OCI-LY3 (cell line): Measurements from ENCODE around the gene MC2R.

ENCODE experiments used
- H2AFZ ChIP-seq: fragments of 200-600, 300-600 bp; shearing (Covaris generic); 2 replicates; pipeline ENCODE4 v1.6.0; 2014; ENCODE audit warnings: antibody characterized with exemption, low read depth, low read length
- H3K27ac ChIP-seq: fragments of 200-600, 300-600 bp; sonication (generic); 2 replicates; pipeline ENCODE4 v1.5.1; 2014; ENCODE audit warnings: mild to moderate bottlenecking, low read length, moderate library complexity, mixed read lengths
- H3K27me3 ChIP-seq: fragments of 200-600, 300-600 bp; sonication (generic); 2 replicates; pipeline ENCODE4 v1.6.1; 2014; ENCODE audit warnings: low read depth, low read length, mixed read lengths
- H3K36me3 ChIP-seq: fragments of 200-600, 300-600 bp; sonication (generic); replicated peaks from 2 replicates; pipeline ENCODE3; 2014; ENCODE audit warnings: low read depth, low read length, mixed read lengths
- H3K4me1 ChIP-seq: fragments of 300-600, 200-600 bp; sonication (generic); 2 replicates; pipeline ENCODE4 v1.6.1; 2014; ENCODE audit warnings: low read length, mixed read lengths
- H3K4me2 ChIP-seq: fragments of 200-600, 300-600 bp; sonication (generic); 2 replicates; pipeline ENCODE4 v1.6.1; 2014; ENCODE audit warnings: low read length, mixed read lengths
- H3K4me3 ChIP-seq: fragments of 300-600, 200-600 bp; sonication (generic); 2 replicates; pipeline ENCODE4 v1.5.1; 2014; ENCODE audit warnings: antibody characterized with exemption, mild to moderate bottlenecking, low read length, moderate library complexity
- H3K79me2 ChIP-seq: fragments of 300-600, 200-600 bp; shearing (Covaris generic); 2 replicates; pipeline ENCODE4 v1.6.1; 2014; ENCODE audit warnings: mild to moderate bottlenecking, low read length, mixed read lengths
- H3K9ac ChIP-seq: fragments of 300-600, 200-600 bp; shearing (Covaris generic); 2 replicates; pipeline ENCODE4 v1.6.0; 2014; ENCODE audit warnings: mild to moderate bottlenecking, low read length, moderate library complexity
- H3K9me3 ChIP-seq: fragments of 200-600, 300-600 bp; shearing (Covaris generic); 2 replicates; pipeline ENCODE4 v1.6.1; 2014; ENCODE audit warnings: low read length, mixed read lengths; ENCODE audit not compliant: insufficient read depth
- H4K20me1 ChIP-seq: fragments of 200-600, 300-600 bp; sonication (generic); 2 replicates; pipeline ENCODE4 v1.6.1; 2016; ENCODE audit warnings: low read length, mixed read lengths; ENCODE audit not compliant: insufficient read depth
- EZH2phosphoT487 ChIP-seq: fragments of 200-600 bp; shearing (Covaris generic); IDR thresholded peaks from 2 replicates; pipeline ENCODE4 v1.6.1; 2018; ENCODE audit warnings: antibody characterized with exemption, mixed run types, low read depth
- TF ChIP-seq, protein P1 (sequence below): fragments of 200-600, 300-600 bp; sonication (generic); IDR thresholded peaks from 2 replicates; pipeline ENCODE4 v1.5.1; 2014; ENCODE audit warnings: antibody characterized with exemption, low read length, low read depth

MC2R gene

DNA sequence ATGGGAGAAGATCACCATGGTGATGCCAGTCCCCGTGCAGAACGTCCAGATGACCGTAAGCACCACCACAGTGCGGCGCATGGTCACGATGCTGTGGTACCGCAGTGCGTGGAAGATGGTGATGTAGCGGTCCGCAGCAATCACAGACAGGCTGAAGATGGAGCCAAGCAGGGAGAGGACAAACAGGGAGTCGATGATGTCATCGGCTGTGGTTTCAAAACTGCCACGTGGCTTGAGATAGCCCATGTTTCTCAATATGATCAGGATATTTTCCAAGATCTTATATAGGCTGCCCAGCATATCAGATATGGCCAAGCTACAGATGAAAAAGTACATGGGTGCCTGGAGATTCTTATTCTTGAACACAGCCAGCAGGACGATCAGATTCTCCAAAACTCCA is 30.3 kb downstream of the MC2R start:
- H3K4me2 ChIP-seq = no peak overlapping the region
- H3K4me3 ChIP-seq = no peak overlapping the region
- H3K36me3 ChIP-seq = no peaks in the 10 kb centered on the region
- peaks cover 15% of the 10 kb centered on the region for H3K4me1 ChIP-seq
- TF ChIP-seq EZH2phosphoT487 = no peak
- TF ChIP-seq, protein P1, sequence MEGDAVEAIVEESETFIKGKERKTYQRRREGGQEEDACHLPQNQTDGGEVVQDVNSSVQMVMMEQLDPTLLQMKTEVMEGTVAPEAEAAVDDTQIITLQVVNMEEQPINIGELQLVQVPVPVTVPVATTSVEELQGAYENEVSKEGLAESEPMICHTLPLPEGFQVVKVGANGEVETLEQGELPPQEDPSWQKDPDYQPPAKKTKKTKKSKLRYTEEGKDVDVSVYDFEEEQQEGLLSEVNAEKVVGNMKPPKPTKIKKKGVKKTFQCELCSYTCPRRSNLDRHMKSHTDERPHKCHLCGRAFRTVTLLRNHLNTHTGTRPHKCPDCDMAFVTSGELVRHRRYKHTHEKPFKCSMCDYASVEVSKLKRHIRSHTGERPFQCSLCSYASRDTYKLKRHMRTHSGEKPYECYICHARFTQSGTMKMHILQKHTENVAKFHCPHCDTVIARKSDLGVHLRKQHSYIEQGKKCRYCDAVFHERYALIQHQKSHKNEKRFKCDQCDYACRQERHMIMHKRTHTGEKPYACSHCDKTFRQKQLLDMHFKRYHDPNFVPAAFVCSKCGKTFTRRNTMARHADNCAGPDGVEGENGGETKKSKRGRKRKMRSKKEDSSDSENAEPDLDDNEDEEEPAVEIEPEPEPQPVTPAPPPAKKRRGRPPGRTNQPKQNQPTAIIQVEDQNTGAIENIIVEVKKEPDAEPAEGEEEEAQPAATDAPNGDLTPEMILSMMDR = no peak
- H3K79me2 ChIP-seq = no peaks in the 10 kb centered on the region
- H2AFZ ChIP-seq = no peak overlapping the region
- H3K27me3 ChIP-seq = 0 out of 2 replicates have a peak, but pooled peaks cover 2% of the 10 kb centered on the region
- H3K9me3 ChIP-seq = no peaks in the 10 kb centered on the region
- H4K20me1 ChIP-seq = no peaks in the 10 kb centered on the region
- H3K9ac ChIP-seq = no peak overlapping the region
- no peak overlapping the region for H3K27ac ChIP-seq

DNA sequence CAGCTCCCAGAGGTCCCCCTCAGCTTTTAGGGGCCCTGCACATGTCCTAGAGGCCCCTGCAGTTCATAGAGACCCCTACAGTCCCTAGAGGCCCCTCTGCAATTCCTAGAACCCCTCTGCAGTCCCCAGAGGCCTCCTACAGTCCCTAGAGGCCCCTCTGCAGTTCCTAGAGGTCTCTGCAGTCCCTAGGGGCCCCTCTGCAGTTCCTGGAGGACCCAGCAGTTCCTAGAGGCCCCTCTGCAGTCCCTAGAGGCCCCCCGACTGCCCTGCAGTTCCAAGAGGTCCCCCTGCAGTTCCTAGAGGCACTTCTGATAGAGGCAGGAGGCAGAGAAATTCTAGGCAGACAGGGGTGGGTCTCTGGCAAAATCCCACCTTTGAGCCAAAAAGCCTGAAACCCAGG is 35.4 kb downstream of the MC2R start:
- 0 out of 2 replicates have a peak, but pooled peaks cover 2% of the 10 kb centered on the region for H3K27me3 ChIP-seq
- TF ChIP-seq, protein P1 = no peak
- TF ChIP-seq EZH2phosphoT487 = no peak
- H3K4me1 ChIP-seq = peaks cover 6% of the 10 kb centered on the region; the same call in 1 of the 2 replicates
- no peak overlapping the region for H3K9ac ChIP-seq
- H3K27ac ChIP-seq = no peak overlapping the region
- no peak overlapping the region for H3K4me2 ChIP-seq
- no peaks in the 10 kb centered on the region for H3K36me3 ChIP-seq
- no peak overlapping the region for H3K4me3 ChIP-seq
- no peaks in the 10 kb centered on the region for H3K9me3 ChIP-seq
- H4K20me1 ChIP-seq = no peaks in the 10 kb centered on the region
- H3K79me2 ChIP-seq = no peaks in the 10 kb centered on the region
- H2AFZ ChIP-seq = no peak overlapping the region

DNA sequence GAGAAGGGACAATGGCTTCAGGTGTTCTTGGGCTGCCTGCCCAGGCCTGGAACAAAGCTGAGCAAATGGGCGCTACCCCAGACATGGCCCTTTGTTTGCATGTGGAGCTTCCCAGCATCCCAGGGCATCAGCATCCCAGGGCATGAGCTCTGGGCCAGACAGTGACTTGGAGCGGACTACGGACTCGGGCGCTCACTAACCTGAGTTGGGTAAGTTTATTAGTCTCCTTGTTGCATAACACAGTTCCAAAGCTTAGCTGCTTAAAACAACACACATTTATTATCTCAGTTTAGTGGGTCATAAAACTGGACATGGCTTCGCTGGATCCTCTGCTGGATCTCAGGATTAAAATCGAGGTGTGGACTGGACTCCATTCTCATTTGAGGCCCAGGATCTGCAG is 35.8 kb downstream of the MC2R start:
- Histone ChIP-seq H3K36me3 (no peaks in the 10 kb centered on the region), H4K20me1 (no peaks in the 10 kb centered on the region), H3K4me3 (no peak overlapping the region), H2AFZ (no peak overlapping the region), H3K4me2 (no peak overlapping the region), H3K9me3 (no peaks in the 10 kb centered on the region), H3K27me3 (0 out of 2 replicates have a peak, but pooled peaks cover 2% of the 10 kb centered on the region), H3K27ac (no peak overlapping the region), H3K79me2 (no peaks in the 10 kb centered on the region), H3K9ac (no peak overlapping the region), H3K4me1 (peaks cover 6% of the 10 kb centered on the region; the same call in 1 of the 2 replicates)
- TF ChIP-seq EZH2phosphoT487 = no peak
- TF ChIP-seq, protein P1 = no peak

GRCh38 chr18:13878857-13879256 is 36.5 kb downstream of the MC2R start:
- H3K9me3 ChIP-seq = no peaks in the 10 kb centered on the region
- no peak overlapping the region for H2AFZ ChIP-seq
- no peaks in the 10 kb centered on the region for H3K79me2 ChIP-seq
- no peak overlapping the region for H3K4me2 ChIP-seq
- H3K4me3 ChIP-seq = no peak overlapping the region
- no peak overlapping the region for H3K27ac ChIP-seq
- peaks cover 6% of the 10 kb centered on the region; the same call in 1 of the 2 replicates for H3K4me1 ChIP-seq
- no peak overlapping the region for H3K9ac ChIP-seq
- TF ChIP-seq, protein P1 = no peak
- no peak for TF ChIP-seq EZH2phosphoT487
- no peaks in the 10 kb centered on the region for H3K36me3 ChIP-seq
- H4K20me1 ChIP-seq = no peaks in the 10 kb centered on the region
- H3K27me3 ChIP-seq = no peaks in the 10 kb centered on the region
